ENCODE measurements around the gene RAD51AP2.

Gene RAD51AP2

DNA sequence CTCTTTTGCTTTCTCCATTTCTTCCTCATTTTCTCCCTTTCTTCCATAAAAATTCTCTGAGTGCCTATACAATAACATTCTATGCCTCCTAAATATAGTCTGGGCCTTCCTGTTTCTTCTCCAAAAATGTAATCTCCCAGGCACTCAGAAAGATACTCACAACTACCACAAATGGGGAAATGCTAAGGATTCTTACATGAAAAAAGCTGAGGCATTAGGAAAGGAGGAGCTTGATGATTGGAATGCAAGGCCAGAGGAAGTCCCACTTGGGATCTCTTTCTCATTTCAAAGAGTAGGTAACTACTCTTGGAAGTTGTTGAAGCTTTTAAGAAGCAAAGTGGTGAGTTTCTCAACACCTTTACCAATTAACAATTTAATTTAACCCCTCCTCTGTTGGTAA lies 25.6 kb upstream of the RAD51AP2 start:
- DNase-seq (ENCODE audit: extremely low read depth, insufficient read length): no peak

DNA sequence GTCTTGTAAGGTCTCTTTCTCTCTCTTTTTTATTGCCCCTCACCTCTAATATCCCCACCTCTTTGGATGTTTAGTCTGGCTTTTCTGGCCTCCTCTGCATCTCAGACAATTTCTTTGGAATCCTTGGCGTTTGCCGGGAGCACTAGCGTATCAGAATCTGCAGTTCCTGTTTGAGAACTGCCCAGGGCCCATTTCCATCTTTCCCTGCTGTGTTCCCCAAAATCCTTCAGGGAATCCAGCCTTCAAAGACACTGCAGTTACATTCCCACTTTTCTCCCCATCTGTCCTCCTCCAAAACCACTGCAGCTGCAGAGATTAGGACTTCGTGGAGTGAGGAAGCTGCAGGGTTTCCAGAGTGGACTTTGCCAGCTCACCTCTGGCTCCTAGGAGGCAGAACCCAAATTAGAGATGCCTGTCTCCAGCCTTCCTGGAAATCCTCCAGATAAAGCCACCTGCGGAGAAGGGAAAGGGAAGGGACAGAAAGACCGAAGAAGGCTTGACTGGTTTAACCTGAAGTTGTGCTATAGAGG lies 25.0 kb upstream of the RAD51AP2 start:
- Histone ChIP-seq H3K27me3 (replicated peaks; ENCODE audit: control insufficient read depth, insufficient read depth, low read length) (peaks cover 2% of the 10 kb centered on the region; the same call in 1 of the 2 replicates), H3K4me3 (replicated peaks; ENCODE audit: low read depth, low read length) (no peak overlapping the region), H3K36me3 (ENCODE audit: control insufficient read depth, insufficient read depth, low read length) (no peaks in the 10 kb centered on the region)
- no peak for DNase-seq (ENCODE audit: extremely low read depth, insufficient read length)
- TF ChIP-seq, protein P1, sequence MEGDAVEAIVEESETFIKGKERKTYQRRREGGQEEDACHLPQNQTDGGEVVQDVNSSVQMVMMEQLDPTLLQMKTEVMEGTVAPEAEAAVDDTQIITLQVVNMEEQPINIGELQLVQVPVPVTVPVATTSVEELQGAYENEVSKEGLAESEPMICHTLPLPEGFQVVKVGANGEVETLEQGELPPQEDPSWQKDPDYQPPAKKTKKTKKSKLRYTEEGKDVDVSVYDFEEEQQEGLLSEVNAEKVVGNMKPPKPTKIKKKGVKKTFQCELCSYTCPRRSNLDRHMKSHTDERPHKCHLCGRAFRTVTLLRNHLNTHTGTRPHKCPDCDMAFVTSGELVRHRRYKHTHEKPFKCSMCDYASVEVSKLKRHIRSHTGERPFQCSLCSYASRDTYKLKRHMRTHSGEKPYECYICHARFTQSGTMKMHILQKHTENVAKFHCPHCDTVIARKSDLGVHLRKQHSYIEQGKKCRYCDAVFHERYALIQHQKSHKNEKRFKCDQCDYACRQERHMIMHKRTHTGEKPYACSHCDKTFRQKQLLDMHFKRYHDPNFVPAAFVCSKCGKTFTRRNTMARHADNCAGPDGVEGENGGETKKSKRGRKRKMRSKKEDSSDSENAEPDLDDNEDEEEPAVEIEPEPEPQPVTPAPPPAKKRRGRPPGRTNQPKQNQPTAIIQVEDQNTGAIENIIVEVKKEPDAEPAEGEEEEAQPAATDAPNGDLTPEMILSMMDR (IDR thresholded peaks at IDR 0.05; ENCODE audit: insufficient read depth, low read length, poor library complexity, severe bottlenecking): no peak

More for the DNA sequence above, 25.6 kb upstream of the RAD51AP2 start:
- TF ChIP-seq, protein P1 (IDR thresholded peaks at IDR 0.05; ENCODE audit: insufficient read depth, low read length, poor library complexity, severe bottlenecking): no peak
- no peak overlapping the region for H3K4me3 ChIP-seq (replicated peaks; ENCODE audit: low read depth, low read length)
- peaks cover 2% of the 10 kb centered on the region; the same call in 1 of the 2 replicates for H3K27me3 ChIP-seq (replicated peaks; ENCODE audit: control insufficient read depth, insufficient read depth, low read length)
- H3K36me3 ChIP-seq (ENCODE audit: control insufficient read depth, insufficient read depth, low read length): no peaks in the 10 kb centered on the region

DNA sequence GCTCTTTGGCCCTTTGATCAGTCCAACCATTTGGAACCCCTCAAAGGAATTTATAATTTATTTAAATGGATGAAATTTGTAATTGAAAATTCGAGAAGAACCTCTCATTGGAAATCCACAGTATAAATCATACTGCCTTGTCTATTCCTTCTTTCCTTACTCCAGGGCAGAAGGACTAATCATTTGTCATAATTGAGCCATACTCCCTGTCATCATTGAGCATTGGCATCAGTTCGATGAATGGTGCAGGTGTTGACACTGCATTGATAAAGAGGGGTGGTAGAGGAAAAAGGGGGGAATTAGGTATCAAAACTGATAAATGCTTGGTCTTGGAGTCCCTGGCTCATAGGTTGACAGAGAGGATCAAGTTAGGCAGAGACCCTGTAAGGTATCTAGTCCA lies 24.2 kb upstream of the RAD51AP2 start:
- H3K4me3 ChIP-seq (replicated peaks; ENCODE audit: low read depth, low read length): no peak overlapping the region

DNA sequence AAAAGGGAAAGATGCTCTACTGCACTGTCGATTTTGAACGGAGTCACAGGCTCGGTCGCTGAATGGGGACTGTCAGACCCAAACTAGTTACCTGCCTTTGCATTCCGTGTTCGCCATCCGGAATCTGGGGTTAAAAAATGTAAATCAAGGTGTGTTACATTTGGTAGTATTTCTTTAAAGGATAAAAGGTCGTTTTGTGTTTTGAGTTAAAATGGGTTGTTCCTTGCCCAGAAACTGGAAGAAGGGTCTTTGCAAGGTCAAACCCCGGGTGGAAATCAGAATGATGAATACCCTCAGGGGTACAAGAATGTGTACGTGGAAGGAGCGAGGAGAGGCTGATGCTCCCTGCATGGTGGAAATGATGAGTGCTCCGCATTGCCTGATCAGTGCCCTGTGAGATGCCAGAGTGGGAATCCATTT lies 23.3 kb upstream of the RAD51AP2 start:
- TF ChIP-seq, protein P1 (IDR thresholded peaks at IDR 0.05; ENCODE audit: insufficient read depth, low read length, poor library complexity, severe bottlenecking): no peak
- Histone ChIP-seq H3K4me3 (replicated peaks; ENCODE audit: low read depth, low read length) (no peak overlapping the region), H3K36me3 (ENCODE audit: control insufficient read depth, insufficient read depth, low read length) (no peaks in the 10 kb centered on the region), H3K27me3 (replicated peaks; ENCODE audit: control insufficient read depth, insufficient read depth, low read length) (peaks cover 2% of the 10 kb centered on the region)
- DNase-seq (ENCODE audit: extremely low read depth, insufficient read length): no peak

More for the DNA sequence above, 24.2 kb upstream of the RAD51AP2 start:
- TF ChIP-seq, protein P1 (IDR thresholded peaks at IDR 0.05; ENCODE audit: insufficient read depth, low read length, poor library complexity, severe bottlenecking): no peak
- Histone ChIP-seq H3K36me3 (ENCODE audit: control insufficient read depth, insufficient read depth, low read length) (no peaks in the 10 kb centered on the region), H3K27me3 (replicated peaks; ENCODE audit: control insufficient read depth, insufficient read depth, low read length) (peaks cover 2% of the 10 kb centered on the region)
- no peak for DNase-seq (ENCODE audit: extremely low read depth, insufficient read length)

DNA sequence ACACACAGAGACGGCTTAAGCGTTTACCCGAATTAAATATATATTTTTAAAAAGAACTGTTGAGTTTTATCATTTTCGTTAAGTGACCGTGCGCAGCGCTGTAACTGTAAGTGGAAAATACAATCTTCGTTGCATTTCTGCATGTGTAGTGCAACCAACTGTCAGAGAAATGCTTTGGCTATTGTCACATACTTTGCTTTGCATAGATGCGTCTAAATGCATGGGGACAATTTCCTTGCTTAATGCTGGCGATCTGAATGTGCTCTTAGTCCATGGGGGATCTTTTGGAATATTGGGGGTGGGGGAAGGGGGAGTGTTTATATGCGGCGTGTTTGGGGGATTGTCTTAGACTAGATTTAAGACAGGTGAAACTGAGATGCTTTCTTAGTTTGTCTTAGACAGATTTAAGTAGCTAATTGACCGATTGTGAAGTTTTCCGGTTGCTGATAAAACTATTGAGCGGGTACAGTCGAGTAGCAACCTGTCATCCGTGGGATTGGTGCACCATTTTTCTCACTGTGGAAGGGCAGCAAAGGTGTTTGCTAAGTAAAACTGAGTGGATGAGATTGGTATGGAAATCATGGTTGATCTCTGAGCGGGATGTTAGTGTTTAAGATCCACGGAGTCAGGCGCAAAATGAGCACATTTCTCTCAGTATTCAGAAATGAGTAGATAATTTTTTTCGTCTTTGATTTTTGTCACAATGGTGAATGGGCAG lies 22.7 kb upstream of the RAD51AP2 start:
- TF ChIP-seq, protein P1 (IDR thresholded peaks at IDR 0.05; ENCODE audit: insufficient read depth, low read length, poor library complexity, severe bottlenecking): no peak
- H3K4me3 ChIP-seq (replicated peaks; ENCODE audit: low read depth, low read length): peak overlapping the region; percentile 44
- H3K27me3 ChIP-seq (replicated peaks; ENCODE audit: control insufficient read depth, insufficient read depth, low read length): peaks cover 2% of the 10 kb centered on the region

More for the DNA sequence above, 22.7 kb upstream of the RAD51AP2 start:
- DNase-seq (ENCODE audit: extremely low read depth, insufficient read length): no peak
- H3K36me3 ChIP-seq (ENCODE audit: control insufficient read depth, insufficient read depth, low read length): no peaks in the 10 kb centered on the region
